GM19324 (cell line): ENCODE results near the gene SPHK1.

Experiments used
- ATAC-seq: cut with Tn5 transposase; IDR thresholded peaks from one replicate; pipeline ENCODE4 v1.9.1; 2021; ENCODE audit warnings: mild to moderate bottlenecking, moderate library complexity; ENCODE audit not compliant: unreplicated experiment, low FRiP score

SPHK1 gene

GRCh38 chr17:76360461-76360860 is 23.9 kb upstream of the SPHK1 start:
- no peak for ATAC-seq

- ATAC-seq = no peak
Measured at GRCh38 chr17:76363107-76363842, 21.1 kb upstream of the SPHK1 start.

GRCh38 chr17:76365256-76365903 is 19.0 kb upstream of the SPHK1 start:
- ATAC-seq = no peak

GRCh38 chr17:76366247-76366646 is 18.2 kb upstream of the SPHK1 start:
- no peak for ATAC-seq

GRCh38 chr17:76367642-76368041 is 16.8 kb upstream of the SPHK1 start:
- ATAC-seq = no peak

GRCh38 chr17:76368545-76368944 is 15.9 kb upstream of the SPHK1 start:
- no peak for ATAC-seq

- ATAC-seq = no peak
Measured at GRCh38 chr17:76369379-76369778, 15.0 kb upstream of the SPHK1 start.

GRCh38 chr17:76369804-76370203 is 14.6 kb upstream of the SPHK1 start:
- ATAC-seq = no peak

- no peak for ATAC-seq
Measured at GRCh38 chr17:76370261-76370993, 14.0 kb upstream of the SPHK1 start.

- ATAC-seq = no peak
Measured at GRCh38 chr17:76371656-76372628, 12.5 kb upstream of the SPHK1 start.

GRCh38 chr17:76376318-76377133 is 7.9 kb upstream of the SPHK1 start:
- ATAC-seq = no peak

- no peak for ATAC-seq
Measured at GRCh38 chr17:76378548-76379274, 5.7 kb upstream of the SPHK1 start.

- no peak for ATAC-seq
Measured at GRCh38 chr17:76379275-76379641, 5.2 kb upstream of the SPHK1 start.

GRCh38 chr17:76379646-76380376 is 4.6 kb upstream of the SPHK1 start:
- ATAC-seq = no peak

GRCh38 chr17:76381633-76382350 is 2.6 kb upstream of the SPHK1 start:
- no peak for ATAC-seq

- ATAC-seq = no peak
Measured at GRCh38 chr17:76382351-76382802, 2.0 kb upstream of the SPHK1 start.

- ATAC-seq = no peak
Measured at GRCh38 chr17:76382803-76383545, 1.4 kb upstream of the SPHK1 start.
